ACC112 (cell line): ENCODE data around the gene ATG16L2.
A peak's percentile ranks its signal among the peaks of the same experiment; 100 is the strongest.
"Not testable (repeated sequence)": the region's sequence is repeated elsewhere in the genome, so short reads cannot be mapped to it uniquely, and the experiment has no call there.

Source experiments
- H2AFZ ChIP-seq: fragments of 200-600 bp; sonication (generic); one replicate; pipeline ENCODE4 v1.6.0; 2017; ENCODE audit warnings: antibody characterized with exemption, low read length; ENCODE audit not compliant: unreplicated experiment
- H3K27ac ChIP-seq: fragments of 200-600 bp; sonication (generic); 2 replicates; pipeline ENCODE4 v1.5.1; 2014; ENCODE audit warnings: low read depth, mild to moderate bottlenecking, antibody characterized with exemption, low read length, moderate library complexity
- H3K27me3 ChIP-seq: fragments of 200-600 bp; sonication (generic); 2 replicates; pipeline ENCODE4 v1.6.1; 2014; ENCODE audit warnings: mild to moderate bottlenecking, antibody characterized with exemption, low read length, moderate library complexity, mixed read lengths; ENCODE audit not compliant: insufficient read depth
- H3K36me3 ChIP-seq: fragments of 200-600 bp; sonication (generic); 2 replicates; pipeline ENCODE4 v1.6.1; 2016; ENCODE audit warnings: mild to moderate bottlenecking, antibody characterized with exemption, low read length, moderate library complexity, mixed read lengths; ENCODE audit not compliant: insufficient read depth
- H3K4me1 ChIP-seq: fragments of 200-600 bp; sonication (generic); one replicate; pipeline ENCODE4 v1.6.1; 2016; ENCODE audit warnings: low read length, mixed read lengths; ENCODE audit not compliant: insufficient read depth, unreplicated experiment, control insufficient read depth
- H3K4me3 ChIP-seq: fragments of 200-600 bp; sonication (generic); 2 replicates; pipeline ENCODE4 v1.5.1; 2014; ENCODE audit warnings: mild to moderate bottlenecking, low read depth, low read length
- H3K79me2 ChIP-seq: fragments of 200-600 bp; sonication (generic); one replicate; pipeline ENCODE4 v1.6.0; 2016; ENCODE audit warnings: low read length; ENCODE audit not compliant: control insufficient read depth, unreplicated experiment, insufficient read depth

The ATG16L2 gene

DNA sequence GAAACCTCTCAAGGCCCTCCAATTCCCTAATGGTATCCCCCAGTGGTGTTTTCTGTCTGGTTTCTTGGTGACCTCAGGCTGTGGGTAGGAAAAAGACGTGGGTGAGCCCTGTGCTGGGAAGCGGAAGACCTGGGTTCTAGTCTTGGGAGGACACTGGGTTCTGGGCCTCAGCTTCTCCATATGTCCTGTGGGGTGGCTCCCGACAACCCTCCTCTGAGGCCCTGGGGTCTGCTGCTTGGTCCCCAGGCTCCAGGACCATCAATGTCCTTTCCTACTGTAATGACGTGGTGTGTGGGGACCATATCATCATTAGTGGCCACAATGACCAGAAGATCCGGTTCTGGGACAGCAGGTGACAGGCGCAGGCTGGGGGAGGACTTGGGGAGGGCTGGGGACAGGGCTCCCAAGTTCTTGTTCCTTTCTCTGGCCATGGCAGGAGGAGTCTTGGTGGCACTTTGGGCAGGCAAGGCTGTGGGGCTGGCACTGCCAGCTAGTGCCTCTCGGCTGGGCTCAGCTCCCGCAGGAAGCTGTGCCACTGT is 12.8 kb downstream of the ATG16L2 start:
- H3K27me3 ChIP-seq = no peaks in the 10 kb centered on the region
- H3K79me2 ChIP-seq = no peaks in the 10 kb centered on the region
- H3K4me3 ChIP-seq = no peak overlapping the region
- H2AFZ ChIP-seq = no peak overlapping the region
- peak overlapping the region; percentile 62; the same call in 1 of the 2 replicates for H3K27ac ChIP-seq
- no peaks in the 10 kb centered on the region for H3K36me3 ChIP-seq
- peaks cover 10% of the 10 kb centered on the region for H3K4me1 ChIP-seq

GRCh38 chr11:72827656-72828055 is 13.4 kb downstream of the ATG16L2 start:
- Histone ChIP-seq H3K4me3 (peak overlapping the region; percentile 20), H3K27ac (peak overlapping the region; percentile 62)
- H3K79me2 ChIP-seq, H3K36me3 ChIP-seq, H3K4me1 ChIP-seq, H2AFZ ChIP-seq, H3K27me3 ChIP-seq: not testable (repeated sequence)

GRCh38 chr11:72828081-72828567 is 13.9 kb downstream of the ATG16L2 start:
- Histone ChIP-seq H3K36me3 (no peaks in the 10 kb centered on the region), H3K4me3 (peak overlapping the region; percentile 20), H3K27ac (peak overlapping the region; percentile 49), H3K4me1 (peaks cover 10% of the 10 kb centered on the region), H3K79me2 (no peaks in the 10 kb centered on the region), H2AFZ (no peak overlapping the region), H3K27me3 (no peaks in the 10 kb centered on the region)

GRCh38 chr11:72828692-72829101 is 14.5 kb downstream of the ATG16L2 start:
- Histone ChIP-seq H2AFZ (no peak overlapping the region), H3K36me3 (no peaks in the 10 kb centered on the region), H3K27ac (no peak overlapping the region)

DNA sequence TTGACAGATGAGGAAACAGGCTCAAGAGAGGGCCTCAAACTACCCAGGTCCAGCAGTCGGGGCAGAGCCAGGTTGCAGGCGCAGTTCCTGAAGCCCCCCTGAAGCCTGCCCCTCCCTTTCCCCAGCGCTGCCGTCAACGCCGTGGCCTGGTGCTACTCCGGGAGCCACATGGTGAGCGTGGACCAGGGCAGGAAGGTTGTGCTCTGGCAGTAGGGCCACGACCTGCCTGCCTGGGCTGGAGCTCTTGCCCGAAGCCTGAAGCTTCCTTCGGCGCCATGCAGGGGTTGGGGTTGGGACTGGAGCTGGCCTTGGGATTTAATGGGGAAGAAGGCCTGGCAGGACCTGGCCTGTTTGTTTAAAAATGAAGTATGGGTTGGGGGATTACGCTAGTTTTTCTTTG is 15.0 kb downstream of the ATG16L2 start:
- Histone ChIP-seq H3K4me3 (no peak overlapping the region), H3K4me1 (peaks cover 10% of the 10 kb centered on the region), H2AFZ (no peak overlapping the region), H3K27ac (no peak overlapping the region), H3K79me2 (no peaks in the 10 kb centered on the region), H3K36me3 (no peaks in the 10 kb centered on the region), H3K27me3 (no peaks in the 10 kb centered on the region)

More at GRCh38 chr11:72828692-72829101, 14.5 kb downstream of the ATG16L2 start:
- Histone ChIP-seq H3K79me2 (no peaks in the 10 kb centered on the region), H3K27me3 (no peaks in the 10 kb centered on the region), H3K4me3 (no peak overlapping the region), H3K4me1 (peaks cover 10% of the 10 kb centered on the region)

DNA sequence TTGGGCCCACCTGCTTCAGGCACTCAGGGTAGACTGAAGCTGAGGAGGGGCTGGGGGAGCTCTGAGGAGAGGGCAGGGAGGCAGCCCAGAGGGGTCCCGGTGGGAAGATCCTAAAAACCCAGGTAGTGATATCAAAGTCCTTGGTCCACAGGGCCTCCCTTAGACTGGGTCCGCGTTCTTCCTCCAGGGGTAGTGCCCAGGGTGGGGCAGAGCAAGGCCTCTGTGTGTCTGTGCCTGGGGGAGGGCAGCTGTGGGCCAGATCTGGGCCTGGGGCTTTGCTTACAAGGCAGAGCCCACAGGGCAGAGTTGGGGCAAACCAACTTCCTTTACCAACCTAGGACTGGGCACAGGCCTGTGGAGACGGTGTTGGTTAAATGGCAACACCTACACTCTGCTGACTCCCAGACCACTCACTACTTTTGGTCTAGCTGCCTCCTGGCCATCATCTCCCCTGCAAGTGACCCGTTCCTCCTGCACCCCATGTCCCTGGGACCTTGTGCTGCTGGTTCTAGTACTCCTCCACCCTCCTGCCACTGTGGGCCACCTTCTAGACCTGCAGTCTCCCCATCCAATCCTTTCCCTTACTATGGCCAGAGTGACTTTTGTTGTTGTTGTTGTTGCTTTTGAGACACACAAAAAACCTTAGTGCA is 15.8 kb downstream of the ATG16L2 start:
- Histone ChIP-seq H2AFZ (no peak overlapping the region), H3K36me3 (no peaks in the 10 kb centered on the region), H3K27me3 (no peaks in the 10 kb centered on the region), H3K4me1 (peaks cover 10% of the 10 kb centered on the region), H3K27ac (no peak overlapping the region), H3K79me2 (no peaks in the 10 kb centered on the region), H3K4me3 (no peak overlapping the region)

DNA sequence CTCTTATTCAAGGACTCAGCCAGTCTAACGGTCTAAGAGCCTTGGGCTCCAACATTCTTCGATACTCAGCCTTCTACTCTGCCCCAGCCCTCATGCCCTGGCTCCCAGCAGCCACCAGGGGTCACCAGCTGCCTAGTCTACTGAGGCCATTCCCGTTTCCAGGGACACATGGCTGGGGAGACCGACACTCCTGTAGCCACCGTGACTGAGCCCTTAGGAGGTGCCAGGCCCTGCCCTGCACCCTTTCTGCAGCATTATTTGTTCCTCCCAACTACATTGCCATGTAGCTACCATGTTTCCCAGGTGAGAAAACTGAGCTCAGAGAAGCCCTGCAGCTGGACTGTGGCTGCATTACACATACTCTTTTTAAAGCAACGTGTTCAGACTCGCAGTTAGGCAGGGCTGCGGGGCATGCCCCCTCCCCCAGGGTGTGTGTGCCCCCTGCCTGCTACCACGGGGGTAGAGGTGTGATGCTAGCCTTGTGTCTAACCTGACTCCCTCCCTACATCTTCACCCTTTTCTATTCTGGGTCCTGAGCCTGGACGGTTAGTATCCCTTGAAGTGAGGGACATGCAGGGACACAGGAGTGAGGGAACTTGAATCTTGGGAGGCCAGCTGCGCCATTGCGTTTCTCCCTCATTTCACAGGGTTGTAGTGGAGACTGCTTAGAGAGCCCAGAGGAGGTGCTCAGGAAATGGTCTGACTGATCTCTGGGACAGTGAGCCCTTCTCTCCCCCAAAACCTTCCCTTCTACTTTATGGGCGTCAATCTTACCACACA is 17.5 kb downstream of the ATG16L2 start:
- no peak overlapping the region for H3K4me3 ChIP-seq
- no peak overlapping the region for H3K27ac ChIP-seq
- H3K79me2 ChIP-seq = no peaks in the 10 kb centered on the region
- no peak overlapping the region for H2AFZ ChIP-seq
- H3K27me3 ChIP-seq = no peaks in the 10 kb centered on the region
- H3K4me1 ChIP-seq = peaks cover 17% of the 10 kb centered on the region
- H3K36me3 ChIP-seq = no peaks in the 10 kb centered on the region

- no peaks in the 10 kb centered on the region for H3K79me2 ChIP-seq
- no peak overlapping the region for H3K27ac ChIP-seq
- H2AFZ ChIP-seq = no peak overlapping the region
- H3K4me1 ChIP-seq = peaks cover 15% of the 10 kb centered on the region
- no peaks in the 10 kb centered on the region for H3K27me3 ChIP-seq
- no peak overlapping the region for H3K4me3 ChIP-seq
- H3K36me3 ChIP-seq = no peaks in the 10 kb centered on the region
These were observed 18.3 kb downstream of the ATG16L2 start for GRCh38 chr11:72832301-72833082.

GRCh38 chr11:72833083-72833733 is 19.0 kb downstream of the ATG16L2 start:
- no peak overlapping the region for H3K27ac ChIP-seq
- peaks cover 18% of the 10 kb centered on the region for H3K4me1 ChIP-seq
- no peaks in the 10 kb centered on the region for H3K36me3 ChIP-seq
- no peak overlapping the region for H2AFZ ChIP-seq
- H3K4me3 ChIP-seq = no peak overlapping the region
- no peaks in the 10 kb centered on the region for H3K27me3 ChIP-seq
- H3K79me2 ChIP-seq = no peaks in the 10 kb centered on the region
